H1 (cell line): ENCODE results near the gene OMG. TPM values are rescaled to one million over a fixed set of nuclear protein-coding genes. Genes with fewer than 3 reads are reported as not detected.

Experiments used
- CTCF ChIA-PET: fragments of 300-600 bp; sonication (Branson Sonifier 250); formaldehyde crosslinking; loops from one replicate; lab custom pipeline; 2021; ENCODE audit not compliant: partially characterized antibody; lab: Charles Lee
- POLR2A ChIA-PET: fragments of 300-600 bp; sonication (Branson Sonifier 250); formaldehyde crosslinking; loops from one replicate; lab custom pipeline; 2021; ENCODE audit warnings: inconsistent platforms; ENCODE audit not compliant: partially characterized antibody; lab: Charles Lee
- DNase-seq, 2 experiments: peaks; one replicate each; pipeline versions ENCODE4 v3.0.0 to v3.0.0-alpha.2; 2010 to 2022; ENCODE audit warnings: low spot score in 2 of 2, low read depth in 1 of 2, mixed read lengths in 1 of 2
- FAIRE-seq: peaks from 2 replicates; lab custom pipeline; 2011; peaks lifted over from hg19 to GRCh38; lab: Jason Lieb, UNC
- H2AFZ ChIP-seq: 2 replicates; pipeline ENCODE4 v1.8.1; 2012; ENCODE audit warnings: low read length, inconsistent platforms
- H2AK5ac ChIP-seq: 2 replicates; pipeline ENCODE4 v1.6.1; 2013; ENCODE audit warnings: low read depth, low read length
- H2BK120ac ChIP-seq: replicated peaks from 2 replicates; pipeline ENCODE3; 2013; ENCODE audit warnings: low read depth, low read length, inconsistent platforms
- H2BK12ac ChIP-seq: 2 replicates; pipeline ENCODE4 v1.6.1; 2013; ENCODE audit warnings: low read depth, low read length
- H2BK15ac ChIP-seq: 2 replicates; pipeline ENCODE4 v1.6.1; 2013; ENCODE audit warnings: low read length
- H2BK20ac ChIP-seq: 2 replicates; pipeline ENCODE4 v1.6.1; 2013; ENCODE audit warnings: low read length
- H2BK5ac ChIP-seq: 2 replicates; pipeline ENCODE4 v1.6.1; 2013; ENCODE audit warnings: low read depth, low read length
- H3K14ac ChIP-seq: 2 replicates; pipeline ENCODE4 v1.6.1; 2013; ENCODE audit warnings: inconsistent platforms; ENCODE audit not compliant: insufficient read length
- H3K18ac ChIP-seq: 2 replicates; pipeline ENCODE4 v1.6.1; 2013; ENCODE audit warnings: low read length; ENCODE audit errors: extremely low read depth
- H3K23ac ChIP-seq: 2 replicates; pipeline ENCODE4 v1.6.1; 2013; ENCODE audit warnings: inconsistent platforms; ENCODE audit not compliant: insufficient read length
- H3K23me2 ChIP-seq: 2 replicates; pipeline ENCODE4 v1.6.1; 2013; ENCODE audit warnings: low read depth, low read length
- H3K27ac ChIP-seq: 2 replicates; pipeline ENCODE4 v1.6.1; 2011; ENCODE audit warnings: low read depth, low read length, inconsistent platforms
- H3K27me3 ChIP-seq, 4 experiments: replicated peaks in 1 of 4; 1 replicate in 1 of 4; 2 replicates in 3 of 4; pipeline versions ENCODE4 v1.6.1 to v1.8.1; 2011 to 2013; ENCODE audit warnings: low read length in 3 of 4, mild to moderate bottlenecking in 3 of 4, inconsistent platforms in 2 of 4, mixed read lengths in 2 of 4, moderate library complexity in 1 of 4; ENCODE audit not compliant: control insufficient read depth in 3 of 4, insufficient read depth in 3 of 4; ENCODE audit errors: extremely low read depth in 1 of 4
- H3K36me3 ChIP-seq, 4 experiments: 2 replicates each; pipeline versions ENCODE4 v1.6.1 to v1.8.1; 2011 to 2013; ENCODE audit warnings: mild to moderate bottlenecking in 4 of 4, low read length in 3 of 4, moderate library complexity in 2 of 4, control low read depth in 1 of 4, inconsistent platforms in 1 of 4; ENCODE audit not compliant: insufficient read depth in 4 of 4, control insufficient read depth in 2 of 4
- H3K4ac ChIP-seq: replicated peaks from 2 replicates; pipeline ENCODE3; 2013; ENCODE audit warnings: low read length, low read depth, mixed read lengths, inconsistent platforms; ENCODE audit not compliant: insufficient read length
- H3K4me1 ChIP-seq, 4 experiments: replicated peaks in 1 of 4; 1 replicate in 1 of 4; 2 replicates in 3 of 4; pipeline versions ENCODE4 v1.6.1 to v1.8.1; 2011 to 2013; ENCODE audit warnings: low read length in 3 of 4, inconsistent platforms in 2 of 4, mixed read lengths in 1 of 4; ENCODE audit not compliant: insufficient read depth in 4 of 4, control insufficient read depth in 3 of 4
- H3K4me2 ChIP-seq, 2 experiments: 2 replicates each; pipeline versions ENCODE4 v1.6.1 to v1.8.1; 2011 to 2013; ENCODE audit warnings: low read depth in 2 of 2, low read length in 2 of 2, control low read depth in 1 of 2, inconsistent platforms in 1 of 2, mild to moderate bottlenecking in 1 of 2; ENCODE audit not compliant: insufficient read depth in 1 of 2
- H3K4me3 ChIP-seq, 4 experiments: fragments of 200-600, 300-600 bp in 1 of 4; sonication (generic), shearing (Covaris generic), sonication (Bioruptor Twin) in 1 of 4; 2 replicates each; pipeline versions ENCODE4 v1.5.1 to v1.8.1; 2011 to 2016; ENCODE audit warnings: low read length in 4 of 4, low read depth in 3 of 4, control low read depth in 2 of 4, inconsistent platforms in 2 of 4, mild to moderate bottlenecking in 2 of 4, mixed read lengths in 1 of 4, moderate library complexity in 1 of 4; ENCODE audit not compliant: insufficient read depth in 2 of 4; ENCODE audit errors: extremely low read depth in 1 of 4
- H3K56ac ChIP-seq: replicated peaks from 2 replicates; pipeline ENCODE3; 2013; ENCODE audit warnings: low read depth, mild to moderate bottlenecking, mixed read lengths, low read length, inconsistent platforms; ENCODE audit not compliant: insufficient read length
- H3K79me1 ChIP-seq: 2 replicates; pipeline ENCODE4 v1.6.1; 2013; ENCODE audit warnings: low read depth, low read length, control low read depth
- H3K79me2 ChIP-seq, 2 experiments: 2 replicates each; pipeline versions ENCODE4 v1.6.1 to v1.8.1; 2012 to 2013; ENCODE audit warnings: low read length in 2 of 2, mild to moderate bottlenecking in 2 of 2, inconsistent platforms in 1 of 2; ENCODE audit not compliant: insufficient read depth in 2 of 2, control insufficient read depth in 1 of 2
- H3K9ac ChIP-seq, 4 experiments: replicated peaks in 1 of 4; 1 replicate in 1 of 4; 2 replicates in 3 of 4; pipeline versions ENCODE4 v1.6.1 to v1.8.1; 2011 to 2013; ENCODE audit warnings: low read depth in 3 of 4, low read length in 3 of 4, control low read depth in 2 of 4, mild to moderate bottlenecking in 2 of 4, moderate library complexity in 2 of 4, inconsistent platforms in 1 of 4; ENCODE audit errors: extremely low read depth in 1 of 4
- H3K9me3 ChIP-seq, 2 experiments: 2 replicates each; pipeline versions ENCODE4 v1.6.1 to v1.8.1; 2012 to 2013; ENCODE audit warnings: mild to moderate bottlenecking in 2 of 2, moderate library complexity in 2 of 2, control low read depth in 1 of 2, inconsistent platforms in 1 of 2, low read depth in 1 of 2, low read length in 1 of 2, mixed read lengths in 1 of 2; ENCODE audit not compliant: insufficient read depth in 2 of 2
- H4K20me1 ChIP-seq, 2 experiments: replicated peaks in 1 of 2; 2 replicates each; pipeline versions ENCODE3 to v1.8.1; 2011 to 2013; ENCODE audit warnings: inconsistent platforms in 2 of 2, low read length in 2 of 2, mild to moderate bottlenecking in 1 of 2; ENCODE audit not compliant: insufficient read depth in 2 of 2, control insufficient read depth in 1 of 2
- H4K5ac ChIP-seq: 2 replicates; pipeline ENCODE4 v1.6.1; 2013; ENCODE audit warnings: low read length, low read depth, mixed read lengths, inconsistent platforms; ENCODE audit not compliant: insufficient read length
- H4K8ac ChIP-seq: 2 replicates; pipeline ENCODE4 v1.8.0; 2013; ENCODE audit warnings: mild to moderate bottlenecking, moderate library complexity, low read length, inconsistent platforms; ENCODE audit not compliant: insufficient read depth; ENCODE audit errors: extremely low read depth
- H4K91ac ChIP-seq: replicated peaks from 2 replicates; pipeline ENCODE3; 2013; ENCODE audit warnings: low read length, mixed read lengths, inconsistent platforms; ENCODE audit not compliant: insufficient read length
- CEBPB ChIP-seq: IDR thresholded peaks from 2 replicates; pipeline ENCODE4 v1.6.1; 2012; ENCODE audit warnings: low read depth, low read length
- CHD1 ChIP-seq: IDR thresholded peaks from 2 replicates; pipeline ENCODE4 v1.6.1; 2012; ENCODE audit warnings: low read depth, low read length, improper control_type of control experiment
- CTCF ChIP-seq, 3 experiments: IDR thresholded peaks; 1 replicate in 2 of 3; 2 replicates in 1 of 3; pipeline versions ENCODE4 v1.5.1 to v1.6.1; 2011; ENCODE audit warnings: low read length in 3 of 3, mild to moderate bottlenecking in 3 of 3, inconsistent platforms in 2 of 3, low read depth in 1 of 3, moderate library complexity in 1 of 3; ENCODE audit not compliant: insufficient read depth in 1 of 3; ENCODE audit errors: control extremely low read depth in 1 of 3
- PHF8 ChIP-seq: fragments of 200-600 bp; sonication (generic); conservative IDR thresholded peaks from 2 replicates; pipeline ENCODE4 v1.7.1; 2012; ENCODE audit warnings: low read depth, mild to moderate bottlenecking, inconsistent platforms, low read length, moderate library complexity
- SIN3A ChIP-seq, 2 experiments: IDR thresholded peaks in 1 of 2; conservative IDR thresholded peaks in 1 of 2; 2 replicates each; pipeline ENCODE4 v1.6.1; 2011 to 2012; ENCODE audit warnings: low read length in 2 of 2, improper control_type of control experiment in 1 of 2, low read depth in 1 of 2, mild to moderate bottlenecking in 1 of 2
- SP4 ChIP-seq: IDR thresholded peaks from 2 replicates; pipeline ENCODE4 v1.6.1; 2012; ENCODE audit warnings: low read length, inconsistent platforms
- WGBS, 2 experiments: shearing (Covaris generic) in 1 of 2; methylation state at CpG; one replicate each; pipeline versions ENCODE4 v1.1.6 to v1.1.7; 2013 to 2015; ENCODE audit warnings: low lambda C conversion rate in 2 of 2, mixed read lengths in 2 of 2, inconsistent platforms in 1 of 2, low coverage in 1 of 2, missing lambda C conversion rate in 1 of 2; ENCODE audit not compliant: insufficient replicate concordance in 2 of 2, insufficient coverage in 1 of 2, insufficient read length in 1 of 2; ENCODE audit errors: extremely low coverage in 1 of 2, missing lambda C conversion rate in 1 of 2; 5-methylcytosine and 5-hydroxymethylcytosine counted together
- polyA plus RNA-seq, 7 experiments: library from polyadenylated mRNA; depleted of rRNA in 3 of 7; stranded (reverse) in 5 of 7; unstranded in 2 of 7; fragments of >200 nt in 5 of 7; fragments of 200-250 nt in 2 of 7; gene quantifications; 1 replicate in 5 of 7; 2 replicates in 1 of 7; 4 replicates in 1 of 7; pipeline versions ENCODE4 v1.2.1 to v1.2.3, GENCODE V29; 2011 to 2013; ENCODE audit warnings: missing spikeins in 2 of 7, mixed read lengths in 2 of 7
- total RNA-seq: library from RNA; stranded (reverse); fragmentation: NEBNext Ultra II Directional; extraction: Animal tissue kit (Norgen Biotek cat#: 25700); gene quantifications from 2 replicates; pipeline ENCODE4 v1.2.1, GENCODE V29; 2021

Gene OMG
- total and polyA plus RNA-seq, 2 of the 8 experiments (the other 6 are each of a cell fraction or from before 2014, with no cell fraction given): not detected

GRCh38 chr17:31289790-31290189 is 7.2 kb downstream of the OMG start:
- TF ChIP-seq CEBPB: no peak
- no peak for TF ChIP-seq CHD1
- TF ChIP-seq PHF8: no peak
- TF ChIP-seq CTCF (IDR thresholded peaks at IDR 0.05; ENCODE audit: control extremely low read depth in 1 of 3, insufficient read depth in 1 of 3, low read depth in 1 of 3, low read length in 3 of 3): no peak
- TF ChIP-seq SP4: no peak
- no peak for TF ChIP-seq SIN3A (conservative IDR thresholded peaks at IDR 0.05 in 1 of 2, IDR thresholded peaks at IDR 0.05 in 1 of 2; ENCODE audit: low read depth in 1 of 2, low read length in 2 of 2)
- no peak overlapping the region for H4K8ac ChIP-seq
- no peak overlapping the region for H3K56ac ChIP-seq
- WGBS, 2 experiments: 87% methylated on average over 3 of the region's 3 CpGs; no CpG with 5 or more reads in 1 of the 2 experiments
- DNase-seq (no peak), FAIRE-seq (no peak)
- H3K18ac ChIP-seq: no peak overlapping the region
- H3K9ac ChIP-seq: no peak overlapping the region
- H4K5ac ChIP-seq: no peak overlapping the region
- H3K79me1 ChIP-seq: no peaks in the 10 kb centered on the region
- H2BK5ac ChIP-seq: no peak overlapping the region
- no peak overlapping the region for H3K14ac ChIP-seq
- no peaks in the 10 kb centered on the region for H3K27me3 ChIP-seq
- no peak overlapping the region for H3K4ac ChIP-seq
- no peak overlapping the region for H3K4me3 ChIP-seq
- H3K27ac ChIP-seq: no peak overlapping the region
- no peaks in the 10 kb centered on the region for H3K4me1 ChIP-seq
- H2BK12ac ChIP-seq: no peak overlapping the region
- ChIA-PET POLR2A (no interaction called here), CTCF (interaction anchor here (0.7 to 1.2 kb wide), 2 partner anchors 9 to 52 kb away, joined by 3 to 4 read pairs; no protein-coding TSS in a partner anchor)
- H3K36me3 ChIP-seq: no peaks in the 10 kb centered on the region
- no peak overlapping the region for H4K91ac ChIP-seq
- no peak overlapping the region for H2BK15ac ChIP-seq
- H2AK5ac ChIP-seq: no peak overlapping the region
- H3K23me2 ChIP-seq: no peaks in the 10 kb centered on the region
- H3K9me3 ChIP-seq: no peaks in the 10 kb centered on the region
- H3K79me2 ChIP-seq: no peaks in the 10 kb centered on the region
- no peak overlapping the region for H2AFZ ChIP-seq
- no peak overlapping the region for H3K23ac ChIP-seq
- H2BK120ac ChIP-seq: no peak overlapping the region
- H2BK20ac ChIP-seq: no peak overlapping the region
- H4K20me1 ChIP-seq: no peaks in the 10 kb centered on the region
- no peak overlapping the region for H3K4me2 ChIP-seq
